ENCODE results near the gene CCDC187. TPM values are rescaled to one million over a fixed set of nuclear protein-coding genes. Genes with fewer than 3 reads are reported as not detected.

The CCDC187 gene
- total and polyA plus RNA-seq, 4 donors, result 2.0 to 16.8 (median 6.8) TPM

DNA sequence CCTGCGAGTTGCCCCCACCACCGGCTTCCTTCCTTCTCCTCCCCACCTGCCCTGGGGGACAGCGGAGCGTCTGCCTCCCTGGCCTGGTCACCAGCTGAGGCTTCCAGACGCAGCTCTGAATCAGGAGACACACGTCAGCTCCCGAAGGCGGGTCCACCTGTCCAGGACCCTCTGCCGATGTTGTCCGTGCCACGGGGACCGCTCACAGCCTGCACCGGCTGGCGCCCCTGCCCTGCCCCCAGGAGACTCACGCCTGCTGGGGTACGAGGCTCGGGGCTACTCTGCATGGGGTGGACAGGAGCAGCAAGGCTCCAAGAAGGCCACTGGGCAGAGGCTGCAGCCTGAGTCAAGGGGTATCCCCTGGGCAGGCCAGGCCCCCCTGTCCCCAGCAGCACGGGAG lies 1.9 kb upstream of the CCDC187 start:
- ATAC-seq (ENCODE audit: insufficient read depth, low FRiP score) (no peak), DNase-seq (no peak)
- Histone ChIP-seq H3K27me3 (ENCODE audit: control insufficient read depth in 3 of 3, insufficient read depth in 3 of 3, low read length in 2 of 3) (no peaks in the 10 kb centered on the region), H3K27ac (ENCODE audit: low read depth in 1 of 2, low read length in 1 of 2) (no peak overlapping the region), H3K4me3 (no peak overlapping the region), H3K4me1 (ENCODE audit: control insufficient read depth in 5 of 5, insufficient read depth in 5 of 5, low read length in 5 of 5) (peaks cover 0 to 5% (median 0%) of the 10 kb centered on the region in 5 donors), H3K36me3 (ENCODE audit: control insufficient read depth in 4 of 4, insufficient read depth in 4 of 4, low read length in 4 of 4) (peaks cover 0 to 2% (median 0%) of the 10 kb centered on the region in 4 donors), H3K9me3 (ENCODE audit: control insufficient read depth in 4 of 4, insufficient read depth in 3 of 4, low read length in 3 of 4) (peaks cover 0 to 7% (median 2%) of the 10 kb centered on the region in 4 donors), H3K9ac (ENCODE audit: insufficient read depth in 1 of 2, low read length in 2 of 2) (no peak overlapping the region)
- TF ChIP-seq, protein P1, sequence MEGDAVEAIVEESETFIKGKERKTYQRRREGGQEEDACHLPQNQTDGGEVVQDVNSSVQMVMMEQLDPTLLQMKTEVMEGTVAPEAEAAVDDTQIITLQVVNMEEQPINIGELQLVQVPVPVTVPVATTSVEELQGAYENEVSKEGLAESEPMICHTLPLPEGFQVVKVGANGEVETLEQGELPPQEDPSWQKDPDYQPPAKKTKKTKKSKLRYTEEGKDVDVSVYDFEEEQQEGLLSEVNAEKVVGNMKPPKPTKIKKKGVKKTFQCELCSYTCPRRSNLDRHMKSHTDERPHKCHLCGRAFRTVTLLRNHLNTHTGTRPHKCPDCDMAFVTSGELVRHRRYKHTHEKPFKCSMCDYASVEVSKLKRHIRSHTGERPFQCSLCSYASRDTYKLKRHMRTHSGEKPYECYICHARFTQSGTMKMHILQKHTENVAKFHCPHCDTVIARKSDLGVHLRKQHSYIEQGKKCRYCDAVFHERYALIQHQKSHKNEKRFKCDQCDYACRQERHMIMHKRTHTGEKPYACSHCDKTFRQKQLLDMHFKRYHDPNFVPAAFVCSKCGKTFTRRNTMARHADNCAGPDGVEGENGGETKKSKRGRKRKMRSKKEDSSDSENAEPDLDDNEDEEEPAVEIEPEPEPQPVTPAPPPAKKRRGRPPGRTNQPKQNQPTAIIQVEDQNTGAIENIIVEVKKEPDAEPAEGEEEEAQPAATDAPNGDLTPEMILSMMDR (IDR thresholded peaks at IDR 0.05; ENCODE audit: control extremely low read depth, extremely low read depth), result no peak
- 38 to 53% methylated on average over 17 to 18 of the region's 18 CpGs for WGBS, 2 donors

DNA sequence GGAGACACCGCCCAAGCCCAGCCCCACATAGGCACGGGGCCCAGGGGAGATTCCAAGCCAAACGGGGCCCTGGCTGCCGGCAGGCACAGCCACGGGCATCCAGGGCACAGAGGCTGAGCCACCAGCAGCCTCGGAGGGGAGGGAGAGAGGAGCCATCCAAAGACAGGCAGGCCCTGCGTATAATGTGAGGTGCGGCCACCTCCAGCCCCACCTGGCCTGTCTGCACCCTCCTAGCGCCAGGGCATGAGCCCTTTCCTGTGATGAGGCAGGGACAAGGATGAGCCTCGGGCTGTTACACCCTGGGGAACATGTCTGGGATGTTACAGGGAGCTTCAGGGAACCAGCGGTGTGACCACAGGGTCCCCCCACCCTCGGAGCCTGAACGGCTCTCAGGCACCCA lies 1.1 kb upstream of the CCDC187 start:
- no peak for ATAC-seq (ENCODE audit: insufficient read depth, low FRiP score)

DNA sequence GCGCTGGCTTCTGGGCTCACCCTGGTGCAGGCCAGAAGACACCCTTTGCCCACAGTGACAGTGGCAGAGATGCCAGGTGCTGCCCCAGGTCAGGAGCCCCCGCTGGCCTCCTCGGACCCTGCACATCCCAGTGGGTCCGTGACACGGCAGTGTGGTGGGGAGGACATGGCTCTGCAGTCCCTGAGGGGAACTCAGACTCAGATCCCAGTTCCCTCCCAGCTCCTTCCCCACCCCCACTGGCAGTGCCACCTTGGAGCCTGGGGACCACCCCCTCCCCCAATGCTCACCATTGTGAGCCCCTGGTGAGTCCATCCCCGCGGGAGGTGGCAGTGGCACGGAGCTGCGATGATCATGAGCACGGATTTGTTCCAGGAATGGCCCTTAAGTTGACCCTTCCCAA lies 562 bp upstream of the CCDC187 start:
- no peak for DNase-seq
- Histone ChIP-seq H3K27ac (ENCODE audit: low read depth in 1 of 2, low read length in 1 of 2) (no peak overlapping the region), H3K4me3 (no peak overlapping the region), H3K4me1 (ENCODE audit: control insufficient read depth in 5 of 5, insufficient read depth in 5 of 5, low read length in 5 of 5) (peaks cover 0 to 6% (median 0%) of the 10 kb centered on the region in 5 donors), H3K27me3 (ENCODE audit: control insufficient read depth in 3 of 3, insufficient read depth in 3 of 3, low read length in 2 of 3) (no peaks in the 10 kb centered on the region), H3K9me3 (ENCODE audit: control insufficient read depth in 4 of 4, insufficient read depth in 3 of 4, low read length in 3 of 4) (peaks cover 0 to 7% (median 2%) of the 10 kb centered on the region in 4 donors), H3K9ac (ENCODE audit: insufficient read depth in 1 of 2, low read length in 2 of 2) (no peak overlapping the region), H3K36me3 (ENCODE audit: control insufficient read depth in 4 of 4, insufficient read depth in 4 of 4, low read length in 4 of 4) (peaks cover 0 to 2% (median 0%) of the 10 kb centered on the region in 4 donors)
- TF ChIP-seq, protein P1 (IDR thresholded peaks at IDR 0.05; ENCODE audit: control extremely low read depth, extremely low read depth), result no peak
- ATAC-seq (ENCODE audit: insufficient read depth, low FRiP score), result no peak
- 77 to 84% methylated on average over 10 of the region's 10 CpGs for WGBS, 2 donors

More for the DNA sequence above, 1.1 kb upstream of the CCDC187 start:
- Histone ChIP-seq H3K27ac (ENCODE audit: low read depth in 1 of 2, low read length in 1 of 2) (no peak overlapping the region), H3K4me3 (no peak overlapping the region), H3K4me1 (ENCODE audit: control insufficient read depth in 5 of 5, insufficient read depth in 5 of 5, low read length in 5 of 5) (peaks cover 0 to 5% (median 0%) of the 10 kb centered on the region in 5 donors), H3K9me3 (ENCODE audit: control insufficient read depth in 4 of 4, insufficient read depth in 3 of 4, low read length in 3 of 4) (peaks cover 0 to 7% (median 2%) of the 10 kb centered on the region in 4 donors), H3K36me3 (ENCODE audit: control insufficient read depth in 4 of 4, insufficient read depth in 4 of 4, low read length in 4 of 4) (peaks cover 0 to 2% (median 0%) of the 10 kb centered on the region in 4 donors), H3K27me3 (ENCODE audit: control insufficient read depth in 3 of 3, insufficient read depth in 3 of 3, low read length in 2 of 3) (no peaks in the 10 kb centered on the region), H3K9ac (ENCODE audit: insufficient read depth in 1 of 2, low read length in 2 of 2) (no peak overlapping the region)
- no peak for DNase-seq
- TF ChIP-seq, protein P1 (IDR thresholded peaks at IDR 0.05; ENCODE audit: control extremely low read depth, extremely low read depth), result no peak
- 65 to 72% methylated on average over 13 of the region's 13 CpGs for WGBS, 2 donors
